Endothelial cell of umbilical vein (primary cell): ENCODE results near the gene DGAT2. TPM values are rescaled to one million over a fixed set of nuclear protein-coding genes. Genes with fewer than 3 reads are reported as not detected.

Experiments used
- BruUV-seq: library from RNA; stranded (reverse); fragments of 400-500 nt; replicated peaks from 2 replicates; lab custom pipeline; 2021; lab: Mats Ljungman, UMichigan
- CTCF ChIA-PET: fragments of 300-600, 350-600 bp; sonication (Branson Sonifier 250); formaldehyde crosslinking; loops from one replicate; lab custom pipeline; 2021; ENCODE audit warnings: antibody characterized with exemption, inconsistent platforms; lab: Charles Lee
- POLR2A ChIA-PET: fragments of 300-600, 350-600 bp; sonication (Branson Sonifier 250); formaldehyde crosslinking; loops from one replicate; lab custom pipeline; 2021; ENCODE audit warnings: antibody characterized with exemption, inconsistent platforms; lab: Charles Lee
- DNase-seq: peaks from one replicate; pipeline ENCODE4 v3.0.0-alpha.2; 2011; ENCODE audit warnings: low read depth, low spot score
- FAIRE-seq: peaks from 2 replicates; lab custom pipeline; 2011; peaks lifted over from hg19 to GRCh38; lab: Jason Lieb, UNC
- H2AFZ ChIP-seq: 2 replicates; pipeline ENCODE4 v1.6.0; 2012; ENCODE audit warnings: low read depth, low read length, control low read depth, inconsistent platforms
- H3K27ac ChIP-seq: 2 replicates; pipeline ENCODE4 v1.5.1; 2011; ENCODE audit warnings: low read depth, mild to moderate bottlenecking, control low read depth, low read length, moderate library complexity; ENCODE audit not compliant: insufficient read depth
- H3K27me3 ChIP-seq, 2 experiments: 2 replicates each; pipeline versions ENCODE4 v1.6.0 to v1.6.1; 2011; ENCODE audit warnings: low read length in 2 of 2, mixed read lengths in 1 of 2; ENCODE audit not compliant: control insufficient read depth in 2 of 2, insufficient read depth in 2 of 2
- H3K36me3 ChIP-seq, 2 experiments: 2 replicates in 1 of 2; 3 replicates in 1 of 2; pipeline ENCODE4 v1.5.1; 2011; ENCODE audit warnings: low read length in 2 of 2, mild to moderate bottlenecking in 1 of 2, moderate library complexity in 1 of 2; ENCODE audit not compliant: control insufficient read depth in 2 of 2, insufficient read depth in 2 of 2; ENCODE audit errors: extremely low read depth in 1 of 2
- H3K4me1 ChIP-seq: 3 replicates; pipeline ENCODE4 v1.5.1; 2011; ENCODE audit warnings: mild to moderate bottlenecking, low read length; ENCODE audit not compliant: control insufficient read depth, insufficient read depth; ENCODE audit errors: extremely low read depth
- H3K4me2 ChIP-seq: 2 replicates; pipeline ENCODE4 v1.6.1; 2011; ENCODE audit warnings: low read length, control low read depth, mixed read lengths; ENCODE audit not compliant: insufficient read depth
- H3K4me3 ChIP-seq, 3 experiments: fragments of 200-600 bp in 1 of 3; sonication (generic), shearing (Covaris generic) in 1 of 3; replicated peaks in 1 of 3; 2 replicates each; pipeline ENCODE4 v1.5.1; 2011 to 2016; ENCODE audit warnings: control low read depth in 3 of 3, low read length in 3 of 3, mild to moderate bottlenecking in 2 of 3, inconsistent platforms in 1 of 3, low read depth in 1 of 3, moderate library complexity in 1 of 3; ENCODE audit not compliant: insufficient read depth in 1 of 3
- H3K79me2 ChIP-seq: 2 replicates; pipeline ENCODE4 v1.6.0; 2012; ENCODE audit warnings: low read length, inconsistent platforms; ENCODE audit not compliant: control insufficient read depth, insufficient read depth
- H3K9ac ChIP-seq: replicated peaks from 2 replicates; pipeline ENCODE3; 2011; ENCODE audit warnings: low read length, control low read depth; ENCODE audit not compliant: insufficient read depth; ENCODE audit errors: extremely low read depth
- H3K9me1 ChIP-seq: replicated peaks from 3 replicates; pipeline ENCODE4 v1.6.0; 2011; ENCODE audit warnings: mild to moderate bottlenecking, low read length; ENCODE audit not compliant: control insufficient read depth, insufficient read depth; ENCODE audit errors: extremely low read depth
- H3K9me3 ChIP-seq: replicated peaks from 2 replicates; pipeline ENCODE4 v1.5.1; 2012; ENCODE audit warnings: low read length, inconsistent platforms; ENCODE audit not compliant: control insufficient read depth, insufficient read depth
- H4K20me1 ChIP-seq: replicated peaks from 2 replicates; pipeline ENCODE3; 2011; ENCODE audit warnings: mild to moderate bottlenecking, low read length; ENCODE audit not compliant: control insufficient read depth, insufficient read depth; ENCODE audit errors: extremely low read depth
- CTCF ChIP-seq, 2 donors: IDR thresholded peaks; 1 replicate in 1 of 2; 2 replicates in 1 of 2; pipeline ENCODE4 v1.5.1; 2011; ENCODE audit warnings: low read length in 2 of 2, mild to moderate bottlenecking in 2 of 2, moderate library complexity in 2 of 2, control low read depth in 1 of 2, inconsistent platforms in 1 of 2, low read depth in 1 of 2; ENCODE audit not compliant: insufficient read depth in 1 of 2; ENCODE audit errors: extremely low read depth in 1 of 2
- EZH2 ChIP-seq: IDR thresholded peaks from 2 replicates; pipeline ENCODE4 v1.6.1; 2012; ENCODE audit warnings: borderline replicate concordance, low read depth, mild to moderate bottlenecking, moderate library complexity, low read length, inconsistent platforms; ENCODE audit not compliant: severe bottlenecking
- FOS ChIP-seq: IDR thresholded peaks from 2 replicates; pipeline ENCODE4 v1.6.1; 2011; ENCODE audit warnings: mild to moderate bottlenecking, low read length, moderate library complexity, borderline replicate concordance; ENCODE audit not compliant: insufficient read depth
- GATA2 ChIP-seq: IDR thresholded peaks from 2 replicates; pipeline ENCODE4 v1.7.0; 2011; ENCODE audit warnings: low read depth, mild to moderate bottlenecking, moderate library complexity, mixed read lengths, low read length; ENCODE audit not compliant: insufficient read length, insufficient read depth
- JUN ChIP-seq: IDR thresholded peaks from 2 replicates; pipeline ENCODE4 v1.6.1; 2011; ENCODE audit warnings: borderline replicate concordance, low read depth; ENCODE audit not compliant: insufficient read length, insufficient read depth
- MAX ChIP-seq: IDR thresholded peaks from 2 replicates; pipeline ENCODE4 v1.6.1; 2011; ENCODE audit not compliant: insufficient read depth, insufficient read length
- MYC ChIP-seq: IDR thresholded peaks from one replicate; pipeline ENCODE4 v1.6.1; 2011; ENCODE audit warnings: mild to moderate bottlenecking, low read depth, low read length
- POLR2A ChIP-seq: IDR thresholded peaks from 2 replicates; pipeline ENCODE4 v1.6.1; 2012; ENCODE audit warnings: low read depth, mild to moderate bottlenecking, control low read depth, low read length
- POLR2AphosphoS5 ChIP-seq: IDR thresholded peaks from 2 replicates; pipeline ENCODE4 v1.6.1; 2012; ENCODE audit warnings: low read depth, mild to moderate bottlenecking, control low read depth, low read length, moderate library complexity; ENCODE audit not compliant: insufficient read depth
- dilution Hi-C: fragments of 300-500 bp; cut with MboI; formaldehyde crosslinking; loops from one replicate; pipeline ENCODE4 v1.15.0; 2019; ENCODE audit warnings: low sequenced_read_pairs; ENCODE audit not compliant: extremely low pct_ligation_motif_present
- intact Hi-C: fragments of 100-400 bp; cut with micrococcal nuclease; formaldehyde crosslinking; loops from one replicate; pipeline ENCODE4 v1.10.0; 2022
- polyA plus RNA-seq, 4 experiments: library from polyadenylated mRNA; depleted of rRNA in 3 of 4; stranded (reverse) in 3 of 4; unstranded in 1 of 4; fragments of >200 nt; gene quantifications; 2 replicates each; pipeline versions ENCODE4 v1.2.1 to v1.2.3, GENCODE V29; 2011 to 2012; ENCODE audit warnings: missing spikeins in 1 of 4
- total RNA-seq: library from RNA; stranded (reverse); gene quantifications from 2 replicates; pipeline ENCODE4 v1.2.3, GENCODE V29; 2021

DGAT2 gene
- total and polyA plus RNA-seq, 2 donors (not counting 3 experiments of a cell fraction or from before 2014, with no cell fraction given) = 0.55 to 0.79 TPM

GRCh38 chr11:75826461-75827230, 58.1 kb downstream of the DGAT2 start:
- no peaks in the 10 kb centered on the region for H4K20me1 ChIP-seq
- H3K4me2 ChIP-seq = peak overlapping the region; percentile 47

More at GRCh38 chr11:75826461-75827230, 58.1 kb downstream of the DGAT2 start:
- Histone ChIP-seq H3K9ac (peak overlapping the region; percentile 86), H3K9me3 (no peaks in the 10 kb centered on the region), H3K79me2 (peaks cover 81% of the 10 kb centered on the region), H3K27ac (peak overlapping the region; percentile 90), H3K27me3 (no peaks in the 10 kb centered on the region), H3K9me1 (no peaks in the 10 kb centered on the region), H3K4me1 (peaks cover 56% of the 10 kb centered on the region), H3K36me3 (peaks cover 0 to 2% of the 10 kb centered on the region in 2 experiments), H2AFZ (no peak overlapping the region), H3K4me3 (peak overlapping the region in 1 of 3 experiments; percentile 1)
- ChIA-PET CTCF (interaction anchor here (1.0 to 5.3 kb wide), 6 partner anchors 10 to 42 kb away, joined by 4 to 28 read pairs (median 12); partner anchors contain the start of gene UVRAG), POLR2A (interaction anchor here (0.7 to 2.5 kb wide), 4 partner anchors 13 to 54 kb away, joined by 3 to 18 read pairs (median 4); partner anchors contain the start of gene UVRAG)
- BruUV-seq = TSS peak; percentile 70
- dilution Hi-C loops (no loop called here), intact Hi-C loops (loop anchor here (1.0 to 5.0 kb wide), 3 partner anchors 13 to 359 kb away; no protein-coding TSS in a partner anchor)
- peak; percentile 84 for DNase-seq
- TF ChIP-seq POLR2AphosphoS5 (no peak), FOS (no peak), MAX (no peak), JUN (no peak), MYC (no peak), GATA2 (no peak), POLR2A (no peak), EZH2 (no peak), CTCF (IDR thresholded peaks at IDR 0.05; ENCODE audit: extremely low read depth in 1 of 2, insufficient read depth in 1 of 2, low read depth in 1 of 2, low read length in 2 of 2) (no peak)
- peak; percentile 64 for FAIRE-seq
